GM18526 (cell line): Measurements from ENCODE around the gene RIPK3.

Experiments
- POLR2A ChIP-seq: IDR thresholded peaks from 3 replicates; pipeline ENCODE4 v1.6.1; 2011; ENCODE audit not compliant: insufficient read length; ENCODE audit errors: extremely low read depth

The RIPK3 gene

DNA sequence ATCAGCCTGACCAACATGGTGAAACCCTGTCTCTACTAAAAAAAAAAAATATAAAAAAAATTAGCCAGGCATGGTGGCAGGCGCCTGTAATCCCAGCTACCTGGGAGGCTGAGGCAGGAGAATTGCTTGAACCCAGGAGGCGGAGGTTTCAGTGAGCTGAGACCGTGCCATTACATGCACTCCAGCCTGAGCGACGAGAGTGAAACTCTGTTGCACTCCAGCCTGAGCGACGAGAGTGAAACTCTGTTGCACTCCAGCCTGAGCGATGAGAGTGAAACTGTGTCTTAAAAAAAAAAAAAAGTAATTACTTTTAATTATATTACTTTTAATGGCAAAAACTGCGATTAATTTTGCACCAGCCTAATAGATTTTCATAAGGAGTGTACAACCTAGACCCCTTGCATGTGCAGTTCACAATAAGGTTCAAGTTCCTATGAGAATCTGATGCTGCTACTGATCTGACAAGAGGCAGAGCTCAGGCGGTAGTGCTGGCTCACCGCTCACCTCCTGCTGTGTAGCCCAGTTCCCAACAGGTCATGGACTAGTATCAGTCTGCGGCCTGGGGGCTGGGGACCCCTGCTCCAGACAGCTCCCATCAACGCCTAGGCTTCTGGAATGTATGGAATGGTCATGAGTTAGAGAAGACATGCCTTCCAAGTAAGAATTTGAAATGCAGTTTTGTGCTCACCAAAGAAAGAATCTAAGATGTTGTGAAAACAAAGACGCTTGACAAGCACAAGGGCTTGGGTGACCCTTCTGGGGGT lies 18.4 kb downstream of the RIPK3 start:
- no peak for TF ChIP-seq POLR2A

DNA sequence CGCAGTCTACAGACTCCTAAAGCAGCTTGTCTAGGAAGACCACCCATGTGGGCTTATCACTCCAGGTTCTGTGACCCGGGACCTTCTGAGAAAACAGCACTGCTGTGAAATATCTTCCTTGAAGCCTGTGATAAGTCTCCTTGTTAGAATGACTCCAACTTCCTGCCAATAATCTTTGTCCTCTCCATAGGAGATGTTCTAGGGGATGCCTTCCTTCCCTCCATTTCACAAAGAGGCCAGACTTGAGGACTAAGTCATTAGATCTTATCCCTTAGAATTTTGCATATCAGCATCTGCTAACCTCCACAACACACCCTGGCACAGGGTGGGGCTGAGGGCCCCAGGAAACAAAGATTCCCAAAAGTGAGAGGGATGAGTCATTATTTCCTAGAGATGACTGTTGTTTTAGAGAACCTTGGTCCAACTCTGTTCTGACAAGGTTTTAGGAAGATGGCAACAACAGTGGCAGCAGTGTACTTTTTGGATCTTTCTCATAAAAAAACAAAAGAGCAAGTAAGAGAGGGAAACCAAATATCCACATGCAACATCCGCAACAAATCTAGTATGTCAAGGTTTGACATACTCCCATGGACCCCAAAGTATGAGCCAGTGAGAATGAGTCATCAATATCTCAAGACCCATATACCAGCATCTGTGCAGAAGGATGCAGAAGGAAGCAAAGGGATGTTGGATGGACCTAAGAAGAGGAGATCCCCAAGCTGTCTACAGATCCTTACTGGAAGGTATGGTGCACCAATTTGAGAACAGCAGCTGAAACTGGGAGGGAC lies 22.5 kb downstream of the RIPK3 start:
- no peak for TF ChIP-seq POLR2A

DNA sequence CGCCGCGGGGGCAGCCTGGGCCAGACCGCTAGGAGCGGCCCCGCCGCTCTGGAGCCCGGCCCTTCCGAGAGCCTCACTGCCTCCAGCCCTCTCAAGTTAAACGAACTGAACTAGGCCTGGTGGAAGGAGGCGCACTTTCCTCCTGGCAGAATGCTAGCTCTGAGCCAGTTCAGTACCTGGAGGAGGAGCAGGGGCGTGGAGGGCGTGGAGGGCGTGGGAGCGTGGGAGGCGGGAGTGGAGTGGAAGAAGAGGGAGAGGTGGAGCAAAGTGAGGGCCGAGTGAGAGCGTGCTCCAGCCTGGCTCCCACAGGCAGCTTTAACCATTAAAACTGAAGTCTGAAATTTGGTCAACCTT lies 23.2 kb downstream of the RIPK3 start:
- TF ChIP-seq POLR2A: no peak

DNA sequence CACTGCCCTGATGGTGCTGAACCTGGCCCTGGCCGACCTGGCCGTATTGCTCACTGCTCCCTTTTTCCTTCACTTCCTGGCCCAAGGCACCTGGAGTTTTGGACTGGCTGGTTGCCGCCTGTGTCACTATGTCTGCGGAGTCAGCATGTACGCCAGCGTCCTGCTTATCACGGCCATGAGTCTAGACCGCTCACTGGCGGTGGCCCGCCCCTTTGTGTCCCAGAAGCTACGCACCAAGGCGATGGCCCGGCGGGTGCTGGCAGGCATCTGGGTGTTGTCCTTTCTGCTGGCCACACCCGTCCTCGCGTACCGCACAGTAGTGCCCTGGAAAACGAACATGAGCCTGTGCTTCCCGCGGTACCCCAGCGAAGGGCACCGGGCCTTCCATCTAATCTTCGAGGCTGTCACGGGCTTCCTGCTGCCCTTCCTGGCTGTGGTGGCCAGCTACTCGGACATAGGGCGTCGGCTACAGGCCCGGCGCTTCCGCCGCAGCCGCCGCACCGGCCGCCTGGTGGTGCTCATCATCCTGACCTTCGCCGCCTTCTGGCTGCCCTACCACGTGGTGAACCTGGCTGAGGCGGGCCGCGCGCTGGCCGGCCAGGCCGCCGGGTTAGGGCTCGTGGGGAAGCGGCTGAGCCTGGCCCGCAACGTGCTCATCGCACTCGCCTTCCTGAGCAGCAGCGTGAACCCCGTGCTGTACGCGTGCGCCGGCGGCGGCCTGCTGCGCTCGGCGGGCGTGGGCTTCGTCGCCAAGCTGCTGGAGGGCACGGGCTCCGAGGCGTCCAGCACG lies 23.8 kb downstream of the RIPK3 start:
- no peak for TF ChIP-seq POLR2A

DNA sequence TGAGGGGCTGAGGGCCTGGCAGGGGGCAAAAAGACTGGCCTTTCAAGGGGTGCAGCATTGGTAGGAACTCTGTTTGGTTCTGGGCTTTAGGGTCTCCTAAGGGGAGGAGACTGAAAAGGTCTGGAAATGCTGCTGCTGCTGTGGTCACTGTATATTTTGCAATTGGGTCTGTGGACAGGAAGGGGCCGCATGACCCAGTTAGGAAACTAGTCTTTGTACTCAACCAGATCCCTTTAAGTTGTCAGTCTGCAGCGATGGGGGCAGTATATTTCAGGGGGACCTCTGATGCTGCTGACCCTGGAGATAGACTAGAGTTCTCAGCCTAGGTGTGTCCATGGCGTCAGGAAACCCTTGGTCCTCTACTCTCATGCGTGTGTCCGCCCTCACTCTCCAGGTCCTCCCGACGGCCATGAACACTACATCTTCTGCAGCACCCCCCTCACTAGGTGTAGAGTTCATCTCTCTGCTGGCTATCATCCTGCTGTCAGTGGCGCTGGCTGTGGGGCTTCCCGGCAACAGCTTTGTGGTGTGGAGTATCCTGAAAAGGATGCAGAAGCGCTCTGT lies 24.5 kb downstream of the RIPK3 start:
- no peak for TF ChIP-seq POLR2A

DNA sequence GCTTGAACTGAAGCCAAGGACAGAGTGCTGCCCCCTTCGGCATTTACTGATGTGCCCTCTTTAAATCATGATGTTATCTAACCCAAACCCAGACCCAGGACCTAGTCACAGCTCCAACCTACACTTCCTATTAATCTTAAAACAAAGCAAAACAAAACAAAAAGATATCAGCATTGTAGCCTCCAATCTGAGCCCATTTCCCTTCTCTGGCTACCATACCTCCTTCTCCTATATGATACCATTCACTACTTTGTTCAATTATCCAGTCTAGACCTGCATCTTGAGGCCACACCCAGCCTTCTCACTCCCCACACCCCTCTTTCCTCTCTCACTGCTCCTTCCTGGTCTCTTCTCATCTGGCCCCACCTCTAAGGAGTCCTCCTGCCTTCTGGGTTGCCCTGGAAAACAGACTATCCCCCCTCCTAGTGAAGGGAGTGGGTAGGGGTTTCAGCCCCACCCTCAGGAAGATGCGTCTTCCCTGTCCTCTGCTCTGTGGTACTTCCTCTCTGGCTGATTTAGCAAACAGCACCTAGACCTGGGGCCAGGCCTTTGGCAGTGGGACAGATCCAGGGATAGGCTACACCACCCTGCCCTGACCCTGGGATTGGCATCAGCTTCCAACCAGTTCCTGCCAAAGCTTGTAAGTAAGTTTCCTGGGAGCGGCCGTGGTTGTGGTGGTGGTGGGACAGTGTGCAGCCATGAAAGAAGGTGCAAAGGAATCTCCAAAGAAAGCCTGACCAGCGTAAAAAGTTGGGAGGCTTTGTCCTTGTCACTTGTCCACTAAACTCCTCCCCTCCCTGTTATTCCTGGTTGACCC lies 25.2 kb downstream of the RIPK3 start:
- no peak for TF ChIP-seq POLR2A

DNA sequence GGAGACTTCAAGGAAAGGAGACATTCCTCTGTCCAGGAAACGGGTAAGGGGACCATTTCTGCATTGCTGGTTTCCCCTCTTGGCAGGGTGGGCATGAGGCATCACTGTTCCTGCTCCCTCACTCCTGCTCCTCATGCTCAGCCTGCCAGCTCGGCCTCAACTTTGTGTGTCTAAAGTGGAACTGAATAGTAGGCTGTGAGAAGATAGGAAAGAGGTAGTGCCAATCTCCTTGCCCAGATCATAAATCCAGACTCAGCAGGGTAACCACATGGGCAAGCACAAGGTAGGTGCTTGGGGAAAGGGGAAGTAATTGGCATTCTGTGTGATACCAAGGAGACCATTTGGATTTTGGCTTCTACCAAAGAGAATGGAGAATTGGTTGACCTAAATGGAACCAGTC lies 25.9 kb downstream of the RIPK3 start:
- no peak for TF ChIP-seq POLR2A

DNA sequence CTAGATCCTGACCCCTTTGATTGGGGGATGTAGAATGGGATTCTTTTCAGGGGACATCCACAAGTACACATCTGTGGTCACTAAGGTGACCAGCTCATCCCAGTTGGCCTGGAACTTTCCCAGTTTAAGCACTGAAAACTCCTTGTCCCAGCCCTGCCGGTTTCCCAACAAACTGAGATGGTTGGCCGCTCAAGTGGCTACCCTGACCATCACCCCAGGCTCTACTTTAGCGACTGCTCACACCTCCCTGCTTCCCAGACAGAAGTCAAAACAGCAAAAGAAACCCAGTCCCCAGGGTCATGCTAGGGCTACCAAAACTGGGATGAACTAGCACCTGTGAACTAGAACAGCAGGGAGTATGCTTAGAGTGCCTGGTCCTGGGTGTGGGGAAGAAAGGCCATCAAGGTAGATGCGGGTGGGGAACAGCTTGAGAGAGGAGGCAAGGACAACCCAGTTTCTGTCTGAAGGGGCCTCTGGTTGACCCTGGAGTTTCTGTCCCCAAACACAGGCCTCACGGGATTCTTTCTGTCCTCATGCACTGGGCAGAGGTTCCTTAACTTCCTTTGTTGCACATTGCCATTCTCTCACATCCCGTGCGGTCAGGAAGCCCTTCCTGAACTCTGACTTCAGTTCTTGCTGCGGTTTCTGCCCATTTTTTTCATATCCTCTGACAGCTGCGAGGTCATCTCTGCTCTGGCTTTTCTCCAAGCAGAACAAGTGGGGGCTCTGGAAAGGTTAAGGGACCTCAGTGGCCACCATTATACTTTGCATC lies 26.9 kb downstream of the RIPK3 start:
- TF ChIP-seq POLR2A: no peak

DNA sequence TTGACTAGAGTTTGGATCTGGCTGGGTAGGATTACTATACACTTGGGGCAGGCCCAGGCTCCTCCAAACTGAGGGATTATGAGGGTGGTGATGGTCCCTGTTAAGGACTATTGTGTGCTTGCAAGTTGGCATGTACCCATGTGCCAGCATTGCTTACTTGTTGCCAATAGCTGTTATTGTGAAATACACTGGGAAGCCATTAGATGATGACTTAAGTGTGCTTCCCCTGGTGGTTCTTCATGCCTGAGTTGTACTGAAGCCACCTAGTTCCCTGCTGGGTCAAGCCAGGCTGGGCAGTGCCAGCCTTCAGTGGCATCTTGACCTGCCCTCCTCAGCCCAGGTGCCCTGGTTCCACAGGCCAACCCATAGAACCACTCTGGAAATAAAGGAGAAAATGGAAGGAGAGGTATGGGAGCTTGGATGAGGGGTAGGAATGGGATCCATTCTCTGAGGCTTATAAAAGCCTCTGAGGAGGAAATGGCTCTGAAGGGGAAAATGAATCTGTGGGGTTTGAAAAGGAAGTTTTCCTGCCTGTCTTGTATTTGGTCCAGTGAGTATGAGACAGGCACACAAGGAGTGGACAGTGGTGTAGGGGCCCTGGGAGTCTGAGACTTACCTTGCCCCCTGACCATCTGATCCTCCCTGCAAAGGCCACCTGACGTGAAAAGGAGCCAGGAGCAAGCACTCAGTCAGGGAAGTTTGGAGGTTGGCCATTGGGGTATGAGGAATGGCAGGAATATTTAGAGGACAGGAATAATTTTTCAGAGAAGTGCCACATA lies 27.8 kb downstream of the RIPK3 start:
- no peak for TF ChIP-seq POLR2A

DNA sequence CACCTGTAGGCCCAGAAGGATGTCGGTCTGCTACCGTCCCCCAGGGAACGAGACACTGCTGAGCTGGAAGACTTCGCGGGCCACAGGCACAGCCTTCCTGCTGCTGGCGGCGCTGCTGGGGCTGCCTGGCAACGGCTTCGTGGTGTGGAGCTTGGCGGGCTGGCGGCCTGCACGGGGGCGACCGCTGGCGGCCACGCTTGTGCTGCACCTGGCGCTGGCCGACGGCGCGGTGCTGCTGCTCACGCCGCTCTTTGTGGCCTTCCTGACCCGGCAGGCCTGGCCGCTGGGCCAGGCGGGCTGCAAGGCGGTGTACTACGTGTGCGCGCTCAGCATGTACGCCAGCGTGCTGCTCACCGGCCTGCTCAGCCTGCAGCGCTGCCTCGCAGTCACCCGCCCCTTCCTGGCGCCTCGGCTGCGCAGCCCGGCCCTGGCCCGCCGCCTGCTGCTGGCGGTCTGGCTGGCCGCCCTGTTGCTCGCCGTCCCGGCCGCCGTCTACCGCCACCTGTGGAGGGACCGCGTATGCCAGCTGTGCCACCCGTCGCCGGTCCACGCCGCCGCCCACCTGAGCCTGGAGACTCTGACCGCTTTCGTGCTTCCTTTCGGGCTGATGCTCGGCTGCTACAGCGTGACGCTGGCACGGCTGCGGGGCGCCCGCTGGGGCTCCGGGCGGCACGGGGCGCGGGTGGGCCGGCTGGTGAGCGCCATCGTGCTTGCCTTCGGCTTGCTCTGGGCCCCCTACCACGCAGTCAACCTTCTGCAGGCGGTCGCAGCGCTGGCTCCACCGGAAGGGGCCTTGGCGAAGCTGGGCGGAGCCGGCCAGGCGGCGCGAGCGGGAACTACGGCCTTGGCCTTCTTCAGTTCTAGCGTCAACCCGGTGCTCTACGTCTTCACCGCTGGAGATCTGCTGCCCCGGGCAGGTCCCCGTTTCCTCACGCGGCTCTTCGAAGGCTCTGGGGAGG lies 28.9 kb downstream of the RIPK3 start, which contains the start of gene LTB4R:
LTB4R (plus strand) TSS at position 857 of the 959 bp plus-strand sequence. CDS start 4,150 bp downstream, outside the sequence.
- TF ChIP-seq POLR2A: peak; percentile 53

DNA sequence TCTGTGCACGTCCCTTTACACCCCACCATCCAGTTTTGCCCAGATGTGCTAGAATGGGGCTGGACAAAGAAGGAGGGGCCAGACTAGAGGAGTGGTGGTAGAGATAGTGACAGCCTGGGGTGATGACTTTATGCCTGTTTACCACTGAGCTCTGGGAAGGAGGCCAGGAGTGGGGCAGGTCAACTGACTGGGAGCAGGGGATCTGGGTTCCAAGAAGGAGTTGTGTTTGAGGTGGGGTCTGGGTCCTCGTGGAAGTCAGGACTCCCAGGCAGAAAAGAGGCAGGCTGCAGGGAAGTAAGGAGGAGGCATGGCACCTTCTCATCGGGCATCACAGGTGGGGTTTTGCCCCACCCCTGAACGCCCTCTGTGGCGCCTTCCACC lies 29.5 kb downstream of the RIPK3 start:
- TF ChIP-seq POLR2A: no peak

DNA sequence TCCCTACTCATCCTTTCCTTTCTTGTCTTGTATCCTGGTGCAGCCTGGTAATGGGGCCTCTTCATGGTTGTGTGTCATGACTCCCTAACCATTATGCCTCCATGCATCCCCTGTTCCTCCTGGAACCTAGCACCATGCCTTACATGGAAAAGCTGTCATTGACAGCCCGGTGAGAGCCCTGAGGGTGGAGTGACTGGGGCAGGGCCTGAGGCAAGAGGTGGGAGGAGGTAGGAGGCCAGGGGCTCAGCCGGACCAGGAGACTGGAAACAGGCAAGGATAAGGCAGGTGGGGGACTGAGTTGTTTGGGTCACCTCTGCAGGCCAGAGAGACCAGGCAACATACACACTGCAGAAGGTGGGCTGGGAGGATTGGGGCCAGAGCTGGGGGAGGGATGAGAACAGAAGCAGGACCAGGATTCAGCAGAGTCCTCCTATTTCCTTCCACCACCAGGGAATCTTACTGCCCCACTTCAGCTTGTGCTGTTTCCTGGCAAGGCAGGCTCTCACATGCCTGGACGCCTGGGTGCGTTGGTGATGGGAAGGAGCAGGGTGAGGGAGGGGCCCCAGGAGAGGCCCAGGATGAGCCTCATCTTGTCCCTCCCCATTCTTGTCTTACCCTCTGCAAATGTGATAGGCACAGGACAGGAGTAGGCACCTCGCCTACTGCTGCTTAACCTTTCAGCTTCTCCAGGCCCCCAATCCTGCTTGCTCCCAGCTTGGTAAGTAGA lies 30.1 kb downstream of the RIPK3 start, which contains the start of gene LTB4R2:
LTB4R2 (plus strand) TSS at position 603 of the 727 bp plus-strand sequence. CDS start 525 bp downstream, outside the sequence.
- no peak for TF ChIP-seq POLR2A
